A204.1 (cell line): ENCODE results near the gene C1R.

Source experiments
- FAIRE-seq: peaks from 2 replicates; lab custom pipeline; 2012; peaks lifted over from hg19 to GRCh38; lab: Jason Lieb, UNC

The C1R gene

DNA sequence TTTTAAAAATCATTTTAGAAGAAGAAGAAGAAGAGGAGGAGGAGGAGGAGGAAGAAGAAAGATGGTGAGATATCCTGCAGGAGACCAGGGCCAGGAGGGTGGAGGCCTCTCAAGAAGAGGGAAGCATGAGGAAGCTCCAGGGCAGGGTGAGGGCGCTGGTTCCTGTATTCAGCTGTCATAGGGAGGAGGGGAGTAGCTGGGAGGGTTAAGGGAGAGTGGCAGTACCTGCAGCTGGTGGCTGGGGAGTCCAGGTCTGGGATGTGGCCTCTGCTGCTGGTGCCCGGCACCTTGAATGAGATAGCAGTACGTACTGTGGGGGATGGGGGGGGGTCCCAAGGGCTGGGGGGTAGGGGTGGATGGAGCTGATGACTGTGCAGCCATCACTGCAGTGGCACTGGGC is 26.6 kb upstream of the C1R start:
- no peak for FAIRE-seq

DNA sequence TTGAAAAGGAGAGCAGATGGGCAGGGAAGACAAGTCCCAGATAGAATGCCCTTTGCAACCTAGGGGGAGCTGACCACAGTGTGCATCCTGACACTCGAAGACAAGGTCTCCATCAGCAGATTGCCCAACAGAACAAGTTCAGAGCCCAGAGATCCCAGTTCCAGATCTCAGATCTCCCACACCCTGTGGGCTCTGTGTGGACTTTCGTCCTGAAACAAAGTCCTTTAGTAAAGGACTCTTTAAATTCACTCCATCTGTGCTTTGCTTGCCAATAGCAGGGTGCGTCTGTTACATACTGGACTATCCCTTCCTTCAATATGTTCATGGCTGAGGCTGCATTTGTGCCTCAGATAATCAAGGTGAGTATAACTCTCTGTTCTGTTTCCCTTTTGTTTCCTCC is 25.4 kb upstream of the C1R start:
- FAIRE-seq = no peak

DNA sequence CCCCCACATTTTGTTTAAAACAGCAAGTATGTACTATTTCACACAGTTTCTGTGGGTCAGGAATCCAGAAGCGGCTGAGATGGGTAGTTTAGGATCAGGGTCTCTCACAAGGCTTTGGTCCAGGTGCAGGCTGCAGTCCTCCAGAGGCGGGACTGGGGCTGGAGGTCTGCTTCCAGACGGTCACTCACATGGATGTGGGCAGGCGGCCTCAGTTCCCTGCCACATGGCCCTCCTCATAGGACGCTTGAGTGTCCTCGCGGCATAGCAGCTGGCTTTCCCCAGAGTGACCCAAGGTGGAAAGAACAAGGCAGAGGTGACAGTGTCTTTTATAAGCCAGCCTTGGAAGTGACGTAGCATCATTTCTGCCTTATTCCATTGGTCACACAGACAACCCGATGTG is 24.7 kb upstream of the C1R start:
- no peak for FAIRE-seq

DNA sequence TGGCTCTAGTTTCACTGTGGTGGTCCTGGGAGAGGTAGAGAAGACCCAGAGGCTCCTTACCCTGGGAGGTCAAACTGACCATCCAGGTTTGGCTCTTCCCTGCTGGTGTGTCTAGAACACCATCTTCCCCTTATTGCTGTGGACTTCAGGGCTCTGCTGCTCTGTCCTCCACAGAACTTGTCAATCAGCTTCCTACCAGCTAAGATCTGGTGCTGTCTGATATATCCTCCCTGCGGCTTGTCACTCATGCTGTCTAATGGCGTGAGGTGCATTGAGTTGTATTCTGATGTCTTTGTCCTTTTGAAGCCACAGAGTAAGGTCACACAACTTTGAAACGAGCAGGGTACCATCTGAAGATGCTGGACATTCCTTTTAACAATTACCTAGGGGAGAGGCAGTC is 24.0 kb upstream of the C1R start:
- no peak for FAIRE-seq

DNA sequence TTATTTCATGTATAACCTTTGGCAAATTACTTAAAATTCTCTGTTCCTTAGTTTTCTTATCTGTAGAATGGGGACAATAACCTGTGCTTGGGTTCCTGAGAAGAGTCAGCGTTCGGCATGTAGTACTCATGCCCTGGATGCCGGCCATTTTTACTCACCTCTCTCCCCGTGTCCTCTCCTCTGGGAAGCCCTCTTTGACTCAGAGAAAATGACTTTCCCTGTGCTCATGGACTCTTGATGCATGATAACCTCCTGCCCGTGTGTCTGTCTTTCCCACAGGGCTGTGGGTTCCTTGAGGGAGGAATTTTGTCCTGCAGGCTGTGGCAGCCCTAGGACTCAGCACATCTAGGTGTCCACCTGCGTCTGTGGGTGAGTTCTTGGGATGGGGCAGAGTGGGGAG is 22.6 kb upstream of the C1R start:
- FAIRE-seq = no peak

DNA sequence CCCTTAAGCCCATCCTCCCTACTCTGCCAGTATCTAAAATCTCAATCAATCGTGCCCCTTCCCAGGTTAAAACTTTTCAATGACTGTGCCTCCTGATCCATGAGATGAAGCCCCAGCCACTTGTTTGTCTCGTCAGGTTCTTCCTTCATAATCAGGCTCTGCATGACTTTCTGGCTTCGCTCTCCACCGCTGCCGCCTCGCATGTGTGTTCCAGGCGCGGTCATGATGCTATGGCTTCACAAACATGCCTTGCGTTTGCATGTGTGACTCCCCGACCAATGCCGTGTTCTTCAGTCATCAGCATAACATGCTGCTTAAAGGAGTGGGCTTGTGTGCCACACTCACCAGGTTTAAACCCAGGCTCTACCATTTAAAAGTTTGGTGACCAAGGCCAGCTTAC is 21.8 kb upstream of the C1R start:
- FAIRE-seq = no peak

DNA sequence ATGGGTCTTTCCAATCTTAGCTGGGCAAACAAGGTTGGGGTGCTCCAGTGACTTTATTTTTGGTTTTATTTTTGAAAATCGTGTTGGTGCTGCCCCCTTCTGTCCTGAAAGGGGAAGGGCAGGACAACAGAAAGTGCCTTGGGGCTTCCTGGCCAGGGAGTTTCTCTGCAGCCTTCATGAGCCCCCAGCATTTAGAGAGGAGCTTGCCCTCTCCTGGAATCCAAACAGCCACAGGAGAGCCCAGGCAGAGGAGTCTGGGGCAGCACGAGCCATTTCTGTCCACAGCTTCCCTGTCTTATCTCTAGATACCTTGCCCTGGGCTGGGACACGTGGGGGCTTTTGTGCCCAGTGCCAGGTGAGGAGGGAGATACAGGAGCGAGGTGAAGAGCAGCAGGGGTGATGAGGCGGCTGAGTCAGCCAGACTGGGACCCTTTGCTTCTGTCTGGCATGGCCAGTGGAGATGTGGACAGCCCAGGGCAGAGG is 21.2 kb upstream of the C1R start:
- peak; percentile 85 for FAIRE-seq

DNA sequence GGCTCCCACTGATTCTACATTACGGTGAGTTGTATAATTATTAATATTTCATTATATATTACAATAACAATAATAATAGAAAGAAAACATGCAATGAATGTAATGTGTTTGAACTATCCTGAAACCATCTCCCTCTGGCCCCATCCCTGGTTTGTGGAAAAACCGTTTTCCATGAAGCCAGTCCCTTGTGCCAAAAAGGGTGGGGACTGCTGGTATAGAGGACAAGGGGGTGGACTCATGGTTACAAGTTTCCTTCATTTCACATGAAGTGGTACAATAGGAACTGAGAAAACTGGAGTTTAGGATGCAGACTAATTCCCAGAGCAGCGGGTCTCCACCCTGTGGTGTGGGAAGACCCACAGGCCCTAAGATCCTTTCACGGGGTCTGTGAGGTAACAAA is 19.8 kb upstream of the C1R start:
- FAIRE-seq = no peak

DNA sequence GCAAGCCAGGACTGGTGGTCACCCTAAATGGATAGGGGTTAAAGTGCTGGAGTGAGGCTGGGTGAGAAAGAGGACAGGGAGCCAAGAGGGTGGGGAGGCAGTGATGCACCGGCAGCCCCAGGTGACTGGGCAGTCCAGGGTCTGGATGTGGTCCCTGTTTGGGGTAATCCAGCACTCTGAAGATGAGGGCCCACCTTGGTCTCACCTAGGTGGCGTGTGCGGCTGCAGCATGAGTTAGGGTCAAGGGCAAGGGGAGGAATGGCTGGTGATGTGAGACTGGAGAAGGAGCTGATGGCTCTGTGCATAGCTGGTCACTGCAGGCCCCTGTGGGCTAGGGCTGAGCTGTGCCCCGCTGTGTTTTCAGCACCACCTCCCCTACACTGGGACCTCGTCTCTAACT is 18.4 kb upstream of the C1R start:
- no peak for FAIRE-seq

DNA sequence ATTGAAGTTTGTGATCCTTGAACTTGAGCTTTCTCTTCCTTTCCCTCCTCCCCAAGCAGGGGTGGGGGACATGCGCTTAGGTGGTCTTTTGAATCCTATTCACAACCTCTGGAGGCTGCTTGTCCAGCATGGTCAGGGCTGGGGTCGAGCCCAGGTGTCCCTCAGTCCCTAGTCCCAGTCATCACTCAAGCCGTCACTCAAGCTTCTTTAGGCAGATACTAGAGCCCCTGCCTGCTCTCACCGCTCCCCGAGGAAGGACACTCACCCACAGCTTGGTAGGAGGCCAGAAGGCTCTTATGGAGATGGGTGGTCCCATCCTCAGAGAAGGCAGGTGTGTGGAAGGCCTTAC is 17.3 kb upstream of the C1R start:
- no peak for FAIRE-seq

DNA sequence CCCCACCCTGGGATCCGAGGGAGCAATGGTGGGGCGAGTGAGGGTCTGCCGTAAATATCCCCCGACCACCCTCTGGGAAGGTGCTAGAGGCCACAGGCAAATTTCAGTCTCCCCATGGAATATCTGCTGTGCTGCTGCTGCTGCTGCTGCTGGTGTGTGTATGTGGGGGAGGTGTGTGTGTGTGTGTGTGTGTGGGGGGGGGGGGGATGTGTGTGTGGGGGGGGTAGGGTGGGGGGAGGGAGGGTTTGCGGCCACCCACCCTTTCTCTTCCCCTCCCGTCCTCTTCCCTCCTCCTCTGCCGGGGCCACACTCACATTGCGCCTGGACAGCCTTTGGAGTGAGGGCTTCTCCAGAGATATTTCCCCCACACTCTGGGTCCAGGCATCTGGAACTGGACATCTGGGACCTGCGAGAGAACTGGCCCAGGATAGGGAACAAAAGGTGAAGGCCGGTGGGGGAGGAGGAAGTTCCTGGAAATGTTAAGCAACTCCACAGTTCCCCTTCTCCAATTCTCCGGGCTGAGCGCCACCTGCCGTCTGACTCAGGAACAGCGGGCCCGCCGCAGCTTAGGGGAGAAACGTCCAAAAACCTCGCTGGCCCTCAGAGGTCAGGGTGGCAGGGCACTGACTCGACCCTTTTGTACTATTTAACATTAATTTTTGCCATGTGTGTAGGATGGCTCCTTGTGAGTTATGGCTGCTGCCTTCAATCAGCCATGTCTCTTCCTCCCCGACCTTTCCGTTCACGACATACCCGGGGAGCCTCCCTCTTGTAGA is 16.7 kb upstream of the C1R start, which contains the start of gene C1RL:
C1RL (minus strand) TSS at position 419 of the 776 bp plus-strand sequence; CDS start at position 385, 34 bp downstream.
- peak; percentile 30 for FAIRE-seq

DNA sequence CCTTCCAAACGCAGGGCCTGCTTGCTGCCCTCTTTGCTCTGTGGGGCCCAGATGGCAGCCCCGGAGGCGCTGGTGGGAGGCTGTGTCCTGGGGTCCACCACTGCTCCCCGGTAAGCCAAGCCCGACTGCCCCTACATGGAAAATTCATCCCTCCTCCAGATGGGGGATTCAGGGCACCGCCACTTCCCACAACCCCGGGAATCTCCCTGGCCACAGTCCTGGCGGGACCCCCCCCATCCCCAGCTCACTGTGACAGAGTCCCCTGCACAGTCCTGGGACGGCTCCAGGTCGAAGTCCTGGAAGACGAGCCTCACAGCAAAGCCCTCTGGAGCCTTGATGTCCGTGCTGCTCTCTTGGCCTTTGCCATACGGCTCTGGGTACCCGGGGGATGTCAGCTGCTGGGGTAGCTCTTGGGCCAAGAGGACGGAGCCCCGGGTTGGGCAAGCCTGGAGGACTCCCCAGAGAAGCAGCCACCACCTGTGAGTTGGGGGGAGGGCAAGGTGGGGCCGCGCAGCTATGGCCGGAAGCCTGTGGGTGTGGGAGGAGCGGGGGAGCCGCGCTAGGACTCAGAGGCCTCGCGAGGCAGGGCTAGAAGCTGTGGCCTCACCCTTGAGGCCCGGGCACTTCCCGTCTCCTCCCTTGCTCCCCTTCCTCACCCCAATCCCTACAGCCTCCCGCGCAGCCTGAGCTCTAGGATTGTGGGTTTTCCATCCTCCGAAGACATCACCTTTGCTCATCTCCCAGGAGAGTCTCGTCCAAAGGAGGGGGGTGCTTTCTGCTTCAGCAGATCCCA is 16.0 kb upstream of the C1R start:
- FAIRE-seq = no peak

DNA sequence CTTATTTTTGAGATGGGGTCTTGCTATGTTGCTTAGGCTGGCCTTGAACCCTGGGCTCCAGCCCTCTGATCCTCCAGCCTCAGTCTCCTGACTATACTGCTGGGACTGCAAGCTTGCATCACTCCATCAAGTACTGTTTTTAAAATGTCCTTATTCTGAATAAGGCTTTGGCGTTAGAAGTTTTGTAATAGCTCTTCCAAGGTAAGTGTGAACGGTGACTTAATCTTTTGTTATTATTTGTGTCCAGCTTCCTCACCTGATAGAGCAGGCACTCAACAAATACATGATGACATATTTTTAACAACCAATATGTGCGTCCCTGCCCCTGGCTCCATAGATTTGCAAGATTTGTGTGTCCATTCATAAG is 15.4 kb upstream of the C1R start:
- no peak for FAIRE-seq

DNA sequence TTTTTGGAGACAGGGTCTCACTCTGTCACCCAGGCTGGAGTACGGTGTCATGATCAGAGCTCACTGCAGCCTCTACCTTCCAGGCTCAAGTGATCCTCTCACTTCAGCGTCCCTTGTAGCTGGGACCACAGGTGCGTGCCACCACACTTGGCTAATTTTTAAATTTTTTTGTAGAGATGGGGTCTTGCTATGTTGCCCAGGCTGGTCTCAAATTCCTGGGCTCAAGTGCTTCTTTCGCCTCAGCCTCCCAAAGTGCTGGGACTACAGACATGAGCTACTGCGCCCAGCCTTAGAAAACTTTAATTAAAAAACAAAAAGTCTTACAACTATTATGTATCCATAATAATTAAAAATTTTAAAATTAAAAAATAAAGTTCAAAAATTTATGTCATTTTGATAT is 14.9 kb upstream of the C1R start:
- peak; percentile 80 for FAIRE-seq

DNA sequence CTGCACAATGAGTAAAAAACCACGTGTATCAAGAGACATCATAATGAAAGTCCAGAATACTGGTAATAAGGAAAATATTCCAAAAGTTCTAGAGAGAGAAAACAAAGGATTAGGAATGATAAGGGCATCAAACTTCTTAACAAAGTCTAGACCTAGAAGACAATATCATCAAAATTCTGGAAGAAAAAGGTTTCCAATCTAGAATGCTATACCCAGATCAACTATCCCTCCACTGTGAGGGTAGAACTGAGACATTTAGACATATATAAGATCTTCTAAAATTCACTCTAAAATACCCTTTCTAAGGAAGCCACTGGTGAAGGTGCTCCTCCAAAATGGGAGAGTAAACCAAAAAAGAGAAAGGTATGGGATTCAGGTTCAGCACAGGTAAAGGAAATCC is 13.8 kb upstream of the C1R start:
- FAIRE-seq = no peak

DNA sequence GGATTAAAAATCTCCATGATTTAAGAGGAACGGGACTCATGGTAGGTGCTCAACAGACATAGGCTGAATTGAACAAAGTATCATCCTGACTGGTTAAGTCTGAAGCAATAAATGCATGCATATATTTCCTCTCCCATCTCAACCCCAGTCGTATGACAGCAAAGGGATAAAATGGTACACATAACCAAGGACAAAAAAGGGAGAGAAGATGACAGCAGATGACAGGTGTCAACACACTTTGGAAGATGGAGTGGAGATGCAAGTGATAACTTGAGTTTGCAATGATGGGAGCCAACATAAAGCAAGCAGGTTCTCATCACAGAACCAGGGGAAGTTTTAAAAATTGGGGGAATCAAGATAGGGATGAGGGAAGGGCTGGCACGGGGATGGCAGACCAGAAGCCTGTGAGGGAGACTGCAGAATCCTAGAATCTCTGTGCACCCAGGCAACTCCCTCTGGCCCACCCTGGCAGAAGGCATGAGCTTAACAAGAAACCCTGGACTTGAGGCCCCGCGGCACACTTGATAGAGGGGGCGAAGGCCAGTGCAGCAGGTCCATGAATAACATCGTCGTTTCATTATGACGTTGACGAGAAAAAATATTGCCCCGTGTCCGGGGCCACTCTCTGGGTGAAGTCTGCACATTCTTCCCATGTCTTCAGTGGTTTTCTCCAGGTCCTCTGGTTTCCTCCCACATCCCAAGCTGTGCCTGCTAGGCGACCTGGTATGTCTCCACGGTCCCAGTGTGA is 11.8 kb upstream of the C1R start:
- no peak for FAIRE-seq

DNA sequence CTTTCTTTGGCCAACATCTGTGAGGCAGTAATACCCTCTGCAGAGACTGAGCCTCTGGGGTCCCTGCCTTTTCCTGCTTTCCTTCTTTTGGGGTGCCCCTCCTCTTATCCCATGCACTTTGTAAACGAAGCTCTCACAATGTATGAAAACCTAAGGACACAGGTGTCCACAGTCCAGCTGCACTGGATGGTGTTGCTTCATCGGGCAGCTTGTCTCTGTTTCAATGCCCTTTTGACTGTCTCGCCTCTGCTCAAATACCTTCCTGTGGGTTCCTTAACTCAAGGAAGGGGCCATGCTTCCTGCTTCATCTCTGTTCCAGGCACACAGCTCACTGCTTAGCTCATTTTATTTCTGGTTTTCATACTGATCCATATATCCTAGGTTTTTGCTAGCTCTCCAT is 10.3 kb upstream of the C1R start:
- FAIRE-seq = no peak

DNA sequence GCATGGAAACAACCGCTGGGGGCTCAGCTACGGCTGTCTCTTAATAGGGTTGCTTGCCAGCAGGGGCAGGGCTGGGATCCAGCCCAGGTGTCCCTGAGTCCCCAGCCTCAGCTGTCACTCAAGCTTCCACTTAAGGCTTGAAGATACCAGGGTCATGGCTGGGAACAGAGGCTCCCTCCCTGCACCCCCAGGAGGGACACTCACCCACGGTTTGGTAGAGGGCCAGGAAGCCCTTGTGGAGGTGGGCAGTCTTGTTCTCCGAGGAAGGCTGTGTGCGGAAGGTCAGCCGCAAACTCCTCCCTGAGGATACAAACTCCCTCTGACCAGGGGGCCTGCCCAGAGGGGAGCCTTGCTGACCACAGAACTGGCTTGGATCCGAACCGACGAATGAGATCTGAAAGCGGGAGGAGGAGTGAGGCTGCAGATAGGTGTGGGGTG is 9.5 kb upstream of the C1R start:
- FAIRE-seq = no peak

DNA sequence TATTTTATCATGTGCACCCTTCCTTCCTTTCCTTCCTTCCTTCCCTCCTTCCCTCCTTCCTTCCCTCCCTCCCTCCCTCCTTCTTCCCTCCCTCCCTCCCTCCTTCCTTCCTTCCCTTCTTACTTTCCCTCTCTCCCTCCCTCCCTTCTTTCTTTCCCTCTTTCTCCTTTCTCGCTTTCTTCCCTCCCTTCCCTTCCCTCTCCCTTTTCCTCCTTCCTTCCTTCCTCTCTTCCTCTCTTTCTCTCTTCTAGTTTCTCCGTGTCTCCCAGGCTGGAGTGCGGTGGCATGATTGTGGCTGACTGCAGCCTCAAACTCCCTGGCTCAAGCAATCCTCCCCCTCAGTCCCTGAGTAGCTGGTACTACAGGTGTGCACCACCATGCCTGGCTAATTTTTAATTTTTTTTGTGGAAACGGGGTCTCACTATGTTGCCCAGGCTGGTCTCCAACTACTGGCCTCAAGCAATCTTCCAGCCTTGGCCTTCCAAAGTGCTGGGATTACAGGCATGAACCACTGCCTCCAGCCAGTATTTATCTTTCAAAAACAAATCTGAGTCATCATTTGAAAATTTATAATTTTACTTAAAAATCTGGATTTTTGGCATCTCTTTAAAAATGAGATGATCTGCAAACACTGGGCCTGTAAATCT is 8.9 kb upstream of the C1R start:
- no peak for FAIRE-seq

DNA sequence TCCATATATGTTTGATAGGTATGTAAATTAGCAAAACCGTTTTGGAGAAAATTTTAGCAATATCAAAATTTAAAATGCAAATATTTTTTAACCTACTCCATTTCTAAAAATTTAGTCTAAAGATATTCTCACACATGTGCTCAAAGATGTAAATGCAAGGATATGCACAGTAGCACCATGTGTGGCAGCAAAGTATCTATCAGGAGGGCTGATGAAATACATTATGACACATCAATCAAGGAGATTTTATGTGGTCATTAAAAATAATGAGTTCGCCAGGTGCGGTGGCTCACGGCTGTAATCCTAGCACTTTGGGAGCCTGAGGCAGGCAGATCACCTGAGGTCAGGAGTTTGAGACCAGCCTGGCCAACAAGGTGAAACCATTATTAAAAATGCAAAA is 8.0 kb upstream of the C1R start:
- FAIRE-seq = no peak

DNA sequence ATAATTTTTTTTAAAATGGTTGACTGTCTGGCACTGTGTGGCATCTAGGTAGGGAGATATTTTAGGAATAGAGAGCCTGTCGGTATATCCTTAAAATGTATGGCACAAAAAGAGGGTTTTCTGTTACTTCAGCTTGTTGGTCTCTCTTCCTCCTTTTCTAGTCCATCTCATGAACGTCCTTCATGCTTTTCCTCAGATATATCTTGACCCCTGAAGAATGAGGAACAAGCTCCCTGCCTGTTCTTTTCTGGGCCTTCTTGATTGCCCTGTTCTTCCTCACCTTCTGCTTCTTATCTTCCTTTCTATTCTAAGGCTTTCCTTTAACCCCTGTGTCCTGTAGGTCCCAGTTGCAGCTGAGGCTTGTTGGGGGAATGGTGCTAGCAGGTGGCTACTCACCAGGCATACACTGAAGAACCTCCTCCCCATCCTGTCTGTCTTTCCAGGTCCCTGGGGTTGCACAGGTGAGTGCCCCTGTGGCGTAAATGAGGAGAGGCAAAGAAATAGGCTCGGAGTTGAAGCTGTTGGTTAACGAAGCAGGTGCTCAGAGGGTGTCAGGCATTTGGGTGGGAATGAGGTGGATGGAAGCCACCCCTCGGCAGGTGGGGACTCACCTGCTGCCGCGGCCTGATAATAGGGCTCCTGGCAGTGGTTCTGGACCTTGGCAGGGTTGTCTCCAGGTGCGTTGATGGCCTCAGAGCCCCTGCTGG is 7.2 kb upstream of the C1R start:
- no peak for FAIRE-seq

DNA sequence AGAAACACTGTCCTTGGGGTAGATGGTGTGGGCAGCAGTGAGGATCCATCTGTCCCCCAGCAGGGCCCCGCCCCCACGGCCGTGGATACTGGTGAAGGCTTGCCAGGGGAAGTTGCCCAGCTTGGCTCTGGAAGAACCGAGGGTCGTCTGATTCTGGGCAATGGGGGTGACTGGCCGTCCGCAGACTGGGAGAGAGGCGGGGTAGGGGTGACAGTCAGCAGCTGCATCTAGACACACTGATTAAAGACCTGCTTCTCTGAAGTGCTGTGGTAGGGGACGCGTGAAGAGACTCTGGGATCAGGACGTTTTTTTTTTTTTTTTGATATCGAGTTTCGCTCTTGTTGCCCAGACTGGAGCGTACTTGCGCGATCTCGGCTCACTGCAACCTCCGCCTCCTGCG is 4.7 kb upstream of the C1R start:
- FAIRE-seq = no peak
